Islet of Langerhans (tissue), 1 donor: ENCODE measurements around the gene RIMBP2.
"Not testable (repeated sequence)": the region's sequence is repeated elsewhere in the genome, so short reads cannot be mapped to it uniquely, and the experiment has no call there.

Experiments
- FAIRE-seq: peaks from one replicate; lab custom pipeline; 2011; peaks lifted over from hg19 to GRCh38; lab: Jason Lieb, UNC

Gene RIMBP2

GRCh38 chr12:130704606-130705005 lies 11.5 kb downstream of the RIMBP2 start:
- no peak for FAIRE-seq

GRCh38 chr12:130703733-130704375 lies 12.2 kb downstream of the RIMBP2 start:
- FAIRE-seq = no peak

- FAIRE-seq = no peak
These were observed 12.9 kb downstream of the RIMBP2 start for GRCh38 chr12:130702966-130703732.

- FAIRE-seq = no peak
These were observed 14.7 kb downstream of the RIMBP2 start for GRCh38 chr12:130701402-130701744.

DNA sequence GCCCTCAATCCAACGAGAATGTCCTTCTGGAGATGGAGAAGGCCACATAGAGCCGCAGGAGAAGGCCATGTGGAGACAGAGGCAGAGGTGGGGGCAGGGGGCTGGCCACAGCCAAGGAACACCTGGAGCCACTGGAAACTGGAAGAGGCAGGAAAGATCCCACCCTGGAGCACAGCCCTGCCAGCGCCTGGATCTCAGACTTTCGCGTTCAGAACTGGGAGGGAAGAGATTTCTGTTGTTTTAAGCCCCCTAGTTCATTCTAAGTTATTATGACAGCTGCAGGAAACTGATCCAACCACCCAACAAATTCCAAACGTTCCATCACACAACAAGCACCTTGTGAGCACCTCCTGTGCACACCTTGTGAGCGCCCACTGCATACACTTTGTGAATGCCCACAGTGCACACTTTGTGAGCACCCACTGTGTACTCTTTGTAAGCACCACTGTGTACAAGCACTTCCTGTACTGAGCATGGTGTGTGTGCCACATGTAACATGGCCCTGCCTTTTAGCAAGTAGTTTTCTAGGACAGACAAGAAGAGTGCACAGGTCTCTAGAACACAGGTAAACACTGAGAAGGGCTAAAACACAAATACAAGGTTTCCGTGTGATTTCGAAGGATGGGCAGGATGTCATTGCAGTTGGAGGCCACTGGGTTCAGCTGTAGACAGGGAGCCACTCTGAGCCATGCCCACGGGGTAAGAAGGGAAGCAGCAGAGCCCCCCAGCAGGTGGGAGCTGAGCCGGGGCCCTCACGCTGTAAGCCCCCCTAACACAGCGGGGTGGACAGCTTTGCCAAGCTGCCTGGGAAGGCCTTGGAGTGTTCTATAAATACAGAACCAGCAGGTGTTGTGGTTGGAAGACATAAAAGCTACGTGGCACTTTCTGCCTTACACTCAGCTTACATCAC lies 15.4 kb downstream of the RIMBP2 start:
- FAIRE-seq = no peak

GRCh38 chr12:130698106-130698505 lies 18.0 kb downstream of the RIMBP2 start:
- FAIRE-seq = no peak

- no peak for FAIRE-seq
These were observed 19.6 kb downstream of the RIMBP2 start for GRCh38 chr12:130696379-130697100.

GRCh38 chr12:130695061-130695460 lies 21.0 kb downstream of the RIMBP2 start:
- no peak for FAIRE-seq

- FAIRE-seq = no peak
These were observed 26.4 kb downstream of the RIMBP2 start for GRCh38 chr12:130689408-130690405.

GRCh38 chr12:130688999-130689398 lies 27.1 kb downstream of the RIMBP2 start:
- FAIRE-seq = not testable (repeated sequence)

DNA sequence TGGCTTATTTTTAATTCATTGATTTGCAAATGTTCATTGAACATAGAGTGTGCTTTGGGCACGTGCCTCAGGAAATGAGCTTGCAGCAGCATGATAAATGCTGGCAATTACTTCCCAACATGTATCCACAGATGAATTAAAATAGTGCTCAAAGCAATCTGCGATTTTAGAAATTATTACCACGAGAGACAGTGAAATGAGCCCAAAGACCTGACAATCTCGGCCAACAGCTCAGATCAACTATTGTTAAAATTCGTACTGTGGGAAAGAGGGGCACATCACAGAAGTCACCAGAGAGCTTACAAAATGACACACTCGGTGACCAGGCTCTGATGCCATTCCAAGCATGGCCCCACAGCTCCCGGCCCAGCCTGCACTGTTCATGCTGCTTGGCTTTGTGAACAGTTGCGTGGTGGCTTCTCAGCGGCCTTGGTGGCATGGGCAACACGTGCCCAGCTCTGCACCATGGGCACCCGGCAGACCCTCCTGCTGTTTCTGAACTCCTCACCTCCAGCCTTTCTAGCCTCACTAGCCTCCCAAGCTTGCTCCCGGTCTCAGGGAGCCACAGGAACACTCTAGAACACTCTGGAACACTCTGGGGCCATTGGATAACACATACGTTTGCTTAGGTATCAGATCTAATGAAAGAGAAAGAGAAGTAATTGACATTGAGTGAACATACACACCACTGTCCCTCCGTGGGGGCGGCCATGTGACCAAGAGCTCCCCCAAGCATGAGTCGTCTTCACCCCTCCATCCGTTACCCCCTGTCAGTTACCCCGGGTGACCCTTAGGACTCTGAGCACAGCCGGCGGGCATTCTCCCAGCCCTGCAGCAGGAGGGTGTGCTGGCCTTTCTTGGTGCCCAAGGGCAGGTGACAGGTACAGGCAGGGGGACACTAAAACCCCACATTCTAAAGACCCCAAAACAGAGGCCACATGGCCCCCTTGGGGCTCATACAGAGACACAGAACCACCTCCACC lies 28.0 kb downstream of the RIMBP2 start:
- peak; percentile 21 for FAIRE-seq

GRCh38 chr12:130687190-130687589 lies 28.9 kb downstream of the RIMBP2 start:
- FAIRE-seq = no peak

GRCh38 chr12:130686511-130686991 lies 29.5 kb downstream of the RIMBP2 start:
- FAIRE-seq = no peak

DNA sequence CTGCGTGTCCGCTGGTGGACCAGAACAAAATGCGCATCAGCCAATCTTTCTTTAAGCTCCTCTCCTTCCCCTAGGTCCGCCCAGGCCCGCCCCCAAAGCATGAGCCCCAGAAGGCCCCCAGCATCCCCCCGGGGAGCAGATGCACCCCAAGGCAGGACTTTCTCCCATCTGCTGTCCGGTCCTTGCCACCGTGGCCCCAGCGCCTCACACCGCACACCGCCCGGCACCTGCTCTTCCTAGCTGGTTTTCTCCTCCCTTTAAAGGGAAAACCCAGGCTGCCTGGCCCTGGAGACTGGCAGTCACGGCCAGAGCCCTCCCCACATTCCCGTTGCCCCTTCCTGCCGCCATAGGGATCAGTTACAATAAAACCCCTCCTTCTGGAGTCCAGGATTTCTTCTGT lies 30.2 kb downstream of the RIMBP2 start:
- no peak for FAIRE-seq

DNA sequence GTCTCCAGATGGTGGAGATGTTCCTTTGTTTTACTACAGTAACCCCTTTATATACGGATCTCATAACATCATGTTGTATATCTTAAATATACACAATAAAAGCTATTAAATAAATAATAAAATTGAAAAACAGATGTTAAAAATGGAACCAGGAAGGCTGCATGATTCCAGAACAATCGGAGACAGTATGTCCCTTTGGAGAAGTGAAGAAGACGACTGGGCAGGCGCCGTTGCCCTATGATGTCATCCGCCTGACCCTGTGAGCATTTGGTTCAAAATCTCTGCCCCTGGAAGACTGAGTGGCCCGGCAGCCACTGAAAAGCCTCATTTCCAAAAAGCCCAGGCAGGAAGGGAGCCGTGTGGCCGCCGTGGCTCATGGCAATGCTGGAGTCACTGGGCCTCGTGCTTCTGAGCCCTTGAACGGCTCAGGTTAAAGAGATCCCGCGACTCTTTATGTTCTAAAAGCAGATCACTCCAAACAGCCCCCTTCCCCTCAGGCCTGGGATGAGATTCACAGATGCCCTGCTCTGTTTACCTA lies 30.8 kb downstream of the RIMBP2 start:
- FAIRE-seq = no peak

DNA sequence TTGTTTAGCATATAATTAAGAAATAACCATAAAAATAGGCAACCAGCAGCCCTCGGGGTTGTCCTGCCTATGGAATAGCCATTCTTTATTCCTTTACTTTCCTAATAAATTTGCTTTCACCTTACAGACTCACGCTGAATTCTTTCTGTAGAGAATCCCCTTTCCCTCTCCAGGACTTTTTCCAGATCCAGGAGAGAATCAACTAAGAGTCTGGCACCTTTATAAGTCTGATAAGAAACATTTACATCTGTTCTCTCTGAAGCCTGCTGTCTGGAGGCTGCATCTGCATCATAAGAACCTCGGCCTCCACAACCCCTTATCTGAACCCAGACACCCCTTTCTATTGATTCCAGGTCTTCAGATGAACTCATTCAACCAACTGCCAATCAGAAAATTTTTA lies 32.3 kb downstream of the RIMBP2 start:
- no peak for FAIRE-seq

DNA sequence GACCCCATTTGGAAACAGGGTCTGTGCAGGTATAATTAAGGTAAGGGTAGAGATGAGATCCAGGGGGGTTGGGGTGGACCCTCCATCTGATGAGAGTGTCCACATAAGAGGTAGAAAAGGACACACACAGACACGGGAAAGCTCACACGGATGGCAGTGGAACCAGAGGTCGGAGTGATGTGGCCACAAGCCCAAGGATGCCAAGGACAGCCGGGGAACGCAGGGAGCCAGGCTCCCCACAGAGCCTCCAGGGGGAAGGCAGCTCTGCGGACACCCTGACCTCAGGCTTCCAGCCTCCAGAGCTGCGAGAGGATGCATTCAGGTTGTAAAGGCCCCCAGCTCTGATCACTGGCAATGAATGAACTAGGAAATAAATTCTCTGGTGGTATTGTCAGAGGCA lies 33.0 kb downstream of the RIMBP2 start:
- no peak for FAIRE-seq

GRCh38 chr12:130680451-130680990 lies 35.6 kb downstream of the RIMBP2 start:
- FAIRE-seq = no peak

GRCh38 chr12:130677957-130678558 lies 38.0 kb downstream of the RIMBP2 start:
- no peak for FAIRE-seq
